GM18507 (cell line): ENCODE results near the gene GNG7.
"Not testable (repeated sequence)": the region's sequence is repeated elsewhere in the genome, so short reads cannot be mapped to it uniquely, and the experiment has no call there.

ENCODE experiments used
- DNase-seq: peaks from one replicate; pipeline ENCODE4 v3.0.0; 2011; ENCODE audit warnings: low read depth; ENCODE audit not compliant: insufficient read length; ENCODE audit errors: extremely low spot score
- FAIRE-seq: peaks from 2 replicates; lab custom pipeline; 2011; peaks lifted over from hg19 to GRCh38; lab: Jason Lieb, UNC

Gene GNG7

GRCh38 chr19:2533686-2534422, 168.6 kb downstream of the GNG7 start:
- FAIRE-seq = peak; percentile 56
- DNase-seq = no peak

GRCh38 chr19:2533072-2533425, 169.4 kb downstream of the GNG7 start:
- no peak for FAIRE-seq
- DNase-seq = no peak

- DNase-seq = no peak
- FAIRE-seq = no peak
These were observed 170.0 kb downstream of the GNG7 start for GRCh38 chr19:2532252-2533071.

- not testable (repeated sequence) for DNase-seq, FAIRE-seq
These were observed 172.6 kb downstream of the GNG7 start for GRCh38 chr19:2529942-2530341.

- no peak for FAIRE-seq
- no peak for DNase-seq
These were observed 173.0 kb downstream of the GNG7 start for GRCh38 chr19:2529473-2529918.

- no peak for FAIRE-seq
- DNase-seq = no peak
These were observed 173.8 kb downstream of the GNG7 start for GRCh38 chr19:2528675-2529101.

- DNase-seq (no peak), FAIRE-seq (no peak)
These were observed 174.8 kb downstream of the GNG7 start for GRCh38 chr19:2527686-2528085.

GRCh38 chr19:2527171-2527570, 175.3 kb downstream of the GNG7 start:
- DNase-seq (no peak), FAIRE-seq (no peak)

- DNase-seq (no peak), FAIRE-seq (no peak)
These were observed 177.4 kb downstream of the GNG7 start for GRCh38 chr19:2524840-2525723.

- no peak for DNase-seq
- no peak for FAIRE-seq
These were observed 178.1 kb downstream of the GNG7 start for GRCh38 chr19:2524361-2524839.

- DNase-seq (no peak), FAIRE-seq (no peak)
These were observed 178.7 kb downstream of the GNG7 start for GRCh38 chr19:2523630-2524311.

- FAIRE-seq (no peak), DNase-seq (no peak)
These were observed 183.0 kb downstream of the GNG7 start for GRCh38 chr19:2519482-2519881.

- not testable (repeated sequence) for FAIRE-seq, DNase-seq
These were observed 183.6 kb downstream of the GNG7 start for GRCh38 chr19:2518856-2519255.

- no peak for DNase-seq
- FAIRE-seq = no peak
These were observed 184.5 kb downstream of the GNG7 start for GRCh38 chr19:2517881-2518601.

- FAIRE-seq = no peak
- no peak for DNase-seq
These were observed 185.8 kb downstream of the GNG7 start for GRCh38 chr19:2516727-2517126.

GRCh38 chr19:2514981-2515518, 187.4 kb downstream of the GNG7 start:
- FAIRE-seq = no peak

GRCh38 chr19:2512523-2513431, 189.7 kb downstream of the GNG7 start:
- DNase-seq (no peak), FAIRE-seq (no peak)

More at GRCh38 chr19:2514981-2515518, 187.4 kb downstream of the GNG7 start:
- DNase-seq = no peak
